GM23338 (cell line): ENCODE measurements around the gene CDH4. TPM values are rescaled to one million over a fixed set of nuclear protein-coding genes. Genes with fewer than 3 reads are reported as not detected.

Experiments used
- ATAC-seq: fragments of 200-7000 bp; cut with Tn5 transposase; 3 replicates; pipeline ENCODE4 v1.9.1; 2020
- DNase-seq: peaks from one replicate; pipeline ENCODE4 v3.0.0-alpha.2; 2015; ENCODE audit warnings: low spot score
- H2AFZ ChIP-seq: fragments of 200-600 bp; sonication (generic); 2 replicates; pipeline ENCODE4 v1.8.0; 2016; ENCODE audit warnings: antibody characterized with exemption, mild to moderate bottlenecking, moderate library complexity
- H3F3A ChIP-seq: fragments of 200-600 bp; sonication (generic); replicated peaks from 2 replicates; pipeline ENCODE4 v1.8.0; 2017; ENCODE audit warnings: antibody characterized with exemption, mixed run types, low read depth
- H3K27ac ChIP-seq: fragments of 200-600 bp; sonication (generic); 2 replicates; pipeline ENCODE4 v1.6.1; 2016; ENCODE audit warnings: low read depth
- H3K27me3 ChIP-seq: fragments of 200-600 bp; sonication (generic); 2 replicates; pipeline ENCODE4 v1.8.0; 2016; ENCODE audit warnings: mild to moderate bottlenecking, mixed run types, moderate library complexity; ENCODE audit not compliant: insufficient read depth
- H3K36me3 ChIP-seq: fragments of 200-600 bp; sonication (generic); 2 replicates; pipeline ENCODE4 v1.8.0; 2016; ENCODE audit warnings: mild to moderate bottlenecking; ENCODE audit not compliant: insufficient read depth
- H3K4me1 ChIP-seq: fragments of 200-600 bp; sonication (generic); 2 replicates; pipeline ENCODE4 v1.8.0; 2016; ENCODE audit warnings: mild to moderate bottlenecking, moderate library complexity; ENCODE audit not compliant: insufficient read depth
- H3K4me2 ChIP-seq: fragments of 200-600 bp; sonication (generic); 2 replicates; pipeline ENCODE4 v1.7.1; 2017; ENCODE audit warnings: mixed run types
- H3K4me3 ChIP-seq: fragments of 200-600 bp; sonication (generic); 2 replicates; pipeline ENCODE4 v1.6.1; 2016; ENCODE audit warnings: mixed run types
- H3K79me2 ChIP-seq: fragments of 200-600 bp; sonication (generic); replicated peaks from 2 replicates; pipeline ENCODE4 v1.8.0; 2017; ENCODE audit warnings: mild to moderate bottlenecking; ENCODE audit not compliant: insufficient read depth
- H3K9me2 ChIP-seq: fragments of 200-600 bp; sonication (generic); 2 replicates; pipeline ENCODE4 v1.8.0; 2017; ENCODE audit not compliant: insufficient read depth
- H4K20me1 ChIP-seq: fragments of 200-600 bp; sonication (generic); replicated peaks from 2 replicates; pipeline ENCODE4 v1.8.0; 2017; ENCODE audit warnings: mild to moderate bottlenecking; ENCODE audit not compliant: insufficient read depth
- H3K27ac Mint-ChIP-seq: 2 replicates; pipeline ENCODE4 v1.8.0; 2020; ENCODE audit warnings: inconsistent platforms, mild to moderate bottlenecking, moderate library complexity, mixed read lengths
- H3K27me3 Mint-ChIP-seq: 3 replicates; pipeline ENCODE4 v1.8.0; 2022; ENCODE audit warnings: low read depth, mild to moderate bottlenecking, moderate library complexity, mixed read lengths, inconsistent platforms; ENCODE audit not compliant: insufficient read depth, poor library complexity
- H3K36me3 Mint-ChIP-seq: 3 replicates; pipeline ENCODE4 v1.8.0; 2021; ENCODE audit warnings: low read depth, mild to moderate bottlenecking, inconsistent platforms, moderate library complexity, mixed read lengths
- H3K4me1 Mint-ChIP-seq: 3 replicates; pipeline ENCODE4 v1.8.0; 2020; ENCODE audit warnings: mild to moderate bottlenecking, inconsistent platforms, mixed read lengths
- H3K4me3 Mint-ChIP-seq: 3 replicates; pipeline ENCODE4 v1.8.0; 2021; ENCODE audit warnings: moderate library complexity, mild to moderate bottlenecking, inconsistent platforms, mixed read lengths
- H3K9me3 Mint-ChIP-seq: 3 replicates; pipeline ENCODE4 v1.8.0; 2020; ENCODE audit warnings: moderate library complexity, mild to moderate bottlenecking, inconsistent platforms, mixed read lengths
- CREB1 ChIP-seq: fragments of 250-450 bp; sonication (Bioruptor Pico); IDR thresholded peaks from 2 replicates; pipeline ENCODE4 v1.5.0; 2020; ENCODE audit warnings: low read depth, mild to moderate bottlenecking, moderate library complexity
- EZH2 ChIP-seq: fragments of 200-600 bp; sonication (generic); IDR thresholded peaks from one replicate; pipeline ENCODE4 v1.8.0; 2017; ENCODE audit warnings: antibody characterized with exemption, mild to moderate bottlenecking, low read depth; ENCODE audit not compliant: unreplicated experiment
- EZH2phosphoT487 ChIP-seq: fragments of 200-600 bp; sonication (generic); IDR thresholded peaks from one replicate; pipeline ENCODE4 v1.8.1; 2018; ENCODE audit warnings: antibody characterized with exemption; ENCODE audit not compliant: unreplicated experiment
- JUNB ChIP-seq: IDR thresholded peaks from one replicate; pipeline ENCODE4 v1.6.1; 2016; ENCODE audit warnings: antibody characterized with exemption; ENCODE audit not compliant: unreplicated experiment
- NANOG ChIP-seq: IDR thresholded peaks from 2 replicates; pipeline ENCODE4 v1.6.1; 2016; ENCODE audit warnings: antibody characterized with exemption, borderline replicate concordance
- POLR2AphosphoS5 ChIP-seq: IDR thresholded peaks from 2 replicates; pipeline ENCODE4 v1.6.1; 2016; ENCODE audit warnings: antibody characterized with exemption, low read depth
- STAT1 ChIP-seq: IDR thresholded peaks from one replicate; pipeline ENCODE4 v1.6.1; 2016; ENCODE audit warnings: antibody characterized with exemption; ENCODE audit not compliant: unreplicated experiment
- ZNF114 ChIP-seq: fragments of 250-450 bp; sonication (Bioruptor Pico); IDR thresholded peaks from 2 replicates; pipeline ENCODE4 v1.5.0; 2020; ENCODE audit warnings: mild to moderate bottlenecking, moderate library complexity
- ZNF331 ChIP-seq: fragments of 250-450 bp; sonication (Bioruptor Pico); IDR thresholded peaks from 2 replicates; pipeline ENCODE4 v1.5.0; 2020; ENCODE audit warnings: low read depth, mild to moderate bottlenecking, moderate library complexity
- polyA plus RNA-seq: library from polyadenylated mRNA; unstranded; fragments of >200 nt; fragmentation: Nextera tagmentation; extraction: Ambion mirVana; gene quantifications from 2 replicates; pipeline ENCODE4 v1.2.1, GENCODE V29; 2016
- total RNA-seq: library from RNA; depleted of rRNA; stranded (reverse); fragments of >200 nt; shearing (Covaris generic); gene quantifications from 2 replicates; pipeline ENCODE4 v1.2.3, GENCODE V29; 2014
- TF ChIP-seq, protein P1 (sequence below): IDR thresholded peaks from one replicate; pipeline ENCODE4 v1.6.1; 2018; ENCODE audit warnings: antibody characterized with exemption; ENCODE audit not compliant: unreplicated experiment
- TF ChIP-seq, protein P2 (sequence below): IDR thresholded peaks from 2 replicates; pipeline ENCODE4 v1.6.1; 2016; ENCODE audit warnings: antibody characterized with exemption
- TF ChIP-seq, protein P3 (sequence below): fragments of 250-450 bp; sonication (Bioruptor Pico); IDR thresholded peaks from 2 replicates; pipeline ENCODE4 v1.5.0; 2020; ENCODE audit warnings: mild to moderate bottlenecking, moderate library complexity
- TF ChIP-seq, protein P4 (sequence below), 2 experiments: fragments of 200-600 bp in 1 of 2; sonication (generic) in 1 of 2; conservative IDR thresholded peaks; 2 replicates each; pipeline versions ENCODE4 v1.5.1 to v1.6.1; 2016 to 2017; ENCODE audit warnings: antibody characterized with exemption in 2 of 2, low read depth in 2 of 2, mild to moderate bottlenecking in 2 of 2, moderate library complexity in 1 of 2

CDH4 gene
- total and polyA plus RNA-seq, 2 experiments from 2014 or later: 1.2 to 4.2 TPM

DNA sequence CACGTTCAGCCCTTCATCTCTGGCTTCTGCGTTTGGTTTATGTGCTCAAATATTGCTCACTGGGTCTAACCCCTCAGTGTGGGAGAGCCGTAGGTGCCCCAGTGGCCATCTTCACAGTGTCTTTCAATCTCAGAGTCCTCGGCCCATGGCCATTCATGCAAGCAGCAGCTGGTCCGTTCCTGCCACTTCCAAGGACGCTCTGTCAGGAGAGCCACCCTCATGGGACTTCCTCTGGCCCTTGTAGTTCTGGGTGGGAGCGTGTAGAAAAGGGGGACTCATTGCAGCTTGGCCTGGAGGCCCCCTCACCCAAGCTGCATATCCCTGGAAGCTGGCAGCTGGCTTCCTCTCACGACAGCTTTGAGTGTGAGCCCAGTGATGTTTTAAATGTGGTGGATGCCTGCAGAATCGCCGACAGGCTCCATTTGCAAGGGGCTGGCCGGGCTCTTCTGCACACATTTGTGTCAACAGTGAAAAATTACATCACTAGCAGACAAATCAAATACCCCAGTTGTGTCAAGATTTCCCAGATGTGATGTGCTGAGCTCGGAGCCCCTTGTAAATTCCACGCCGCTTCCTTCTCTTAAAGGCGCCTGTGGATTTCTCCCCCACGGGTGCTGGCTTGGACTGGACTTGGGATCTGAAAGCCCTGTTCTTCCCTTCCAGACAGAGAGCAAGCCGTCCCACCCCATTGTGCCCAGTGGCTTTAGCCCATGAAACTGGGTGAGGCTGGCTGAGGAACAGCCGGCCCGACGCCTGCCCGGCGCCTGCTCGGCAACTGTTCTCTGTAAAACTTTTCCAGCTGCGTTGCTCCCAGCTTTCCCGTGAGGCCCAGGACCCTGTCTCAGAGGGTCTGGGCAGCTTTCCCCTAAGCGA is 453.6 kb downstream of the CDH4 start:
- Histone ChIP-seq H3K4me2 (no peak overlapping the region), H3K9me2 (no peaks in the 10 kb centered on the region), H3K36me3 (no peaks in the 10 kb centered on the region), H3K27me3 (no peaks in the 10 kb centered on the region), H3K79me2 (no peaks in the 10 kb centered on the region), H3K4me3 (no peak overlapping the region), H2AFZ (no peak overlapping the region), H4K20me1 (no peaks in the 10 kb centered on the region), H3K27ac (no peak overlapping the region), H3K4me1 (no peaks in the 10 kb centered on the region), H3F3A (no peaks in the 10 kb centered on the region)
- Mint-ChIP-seq H3K4me3 (no peak overlapping the region), H3K27ac (no peak overlapping the region), H3K4me1 (no peaks in the 10 kb centered on the region), H3K27me3 (peaks cover 23% of the 10 kb centered on the region), H3K9me3 (no peaks in the 10 kb centered on the region), H3K36me3 (no peaks in the 10 kb centered on the region)
- no peak for TF ChIP-seq EZH2
- TF ChIP-seq, protein P1, sequence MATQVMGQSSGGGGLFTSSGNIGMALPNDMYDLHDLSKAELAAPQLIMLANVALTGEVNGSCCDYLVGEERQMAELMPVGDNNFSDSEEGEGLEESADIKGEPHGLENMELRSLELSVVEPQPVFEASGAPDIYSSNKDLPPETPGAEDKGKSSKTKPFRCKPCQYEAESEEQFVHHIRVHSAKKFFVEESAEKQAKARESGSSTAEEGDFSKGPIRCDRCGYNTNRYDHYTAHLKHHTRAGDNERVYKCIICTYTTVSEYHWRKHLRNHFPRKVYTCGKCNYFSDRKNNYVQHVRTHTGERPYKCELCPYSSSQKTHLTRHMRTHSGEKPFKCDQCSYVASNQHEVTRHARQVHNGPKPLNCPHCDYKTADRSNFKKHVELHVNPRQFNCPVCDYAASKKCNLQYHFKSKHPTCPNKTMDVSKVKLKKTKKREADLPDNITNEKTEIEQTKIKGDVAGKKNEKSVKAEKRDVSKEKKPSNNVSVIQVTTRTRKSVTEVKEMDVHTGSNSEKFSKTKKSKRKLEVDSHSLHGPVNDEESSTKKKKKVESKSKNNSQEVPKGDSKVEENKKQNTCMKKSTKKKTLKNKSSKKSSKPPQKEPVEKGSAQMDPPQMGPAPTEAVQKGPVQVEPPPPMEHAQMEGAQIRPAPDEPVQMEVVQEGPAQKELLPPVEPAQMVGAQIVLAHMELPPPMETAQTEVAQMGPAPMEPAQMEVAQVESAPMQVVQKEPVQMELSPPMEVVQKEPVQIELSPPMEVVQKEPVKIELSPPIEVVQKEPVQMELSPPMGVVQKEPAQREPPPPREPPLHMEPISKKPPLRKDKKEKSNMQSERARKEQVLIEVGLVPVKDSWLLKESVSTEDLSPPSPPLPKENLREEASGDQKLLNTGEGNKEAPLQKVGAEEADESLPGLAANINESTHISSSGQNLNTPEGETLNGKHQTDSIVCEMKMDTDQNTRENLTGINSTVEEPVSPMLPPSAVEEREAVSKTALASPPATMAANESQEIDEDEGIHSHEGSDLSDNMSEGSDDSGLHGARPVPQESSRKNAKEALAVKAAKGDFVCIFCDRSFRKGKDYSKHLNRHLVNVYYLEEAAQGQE: no peak
- TF ChIP-seq POLR2AphosphoS5: no peak
- TF ChIP-seq EZH2phosphoT487: no peak
- TF ChIP-seq CREB1 (CRISPR knock-in tag): no peak
- TF ChIP-seq, protein P2, sequence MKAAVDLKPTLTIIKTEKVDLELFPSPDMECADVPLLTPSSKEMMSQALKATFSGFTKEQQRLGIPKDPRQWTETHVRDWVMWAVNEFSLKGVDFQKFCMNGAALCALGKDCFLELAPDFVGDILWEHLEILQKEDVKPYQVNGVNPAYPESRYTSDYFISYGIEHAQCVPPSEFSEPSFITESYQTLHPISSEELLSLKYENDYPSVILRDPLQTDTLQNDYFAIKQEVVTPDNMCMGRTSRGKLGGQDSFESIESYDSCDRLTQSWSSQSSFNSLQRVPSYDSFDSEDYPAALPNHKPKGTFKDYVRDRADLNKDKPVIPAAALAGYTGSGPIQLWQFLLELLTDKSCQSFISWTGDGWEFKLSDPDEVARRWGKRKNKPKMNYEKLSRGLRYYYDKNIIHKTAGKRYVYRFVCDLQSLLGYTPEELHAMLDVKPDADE: no peak
- TF ChIP-seq, protein P3, sequence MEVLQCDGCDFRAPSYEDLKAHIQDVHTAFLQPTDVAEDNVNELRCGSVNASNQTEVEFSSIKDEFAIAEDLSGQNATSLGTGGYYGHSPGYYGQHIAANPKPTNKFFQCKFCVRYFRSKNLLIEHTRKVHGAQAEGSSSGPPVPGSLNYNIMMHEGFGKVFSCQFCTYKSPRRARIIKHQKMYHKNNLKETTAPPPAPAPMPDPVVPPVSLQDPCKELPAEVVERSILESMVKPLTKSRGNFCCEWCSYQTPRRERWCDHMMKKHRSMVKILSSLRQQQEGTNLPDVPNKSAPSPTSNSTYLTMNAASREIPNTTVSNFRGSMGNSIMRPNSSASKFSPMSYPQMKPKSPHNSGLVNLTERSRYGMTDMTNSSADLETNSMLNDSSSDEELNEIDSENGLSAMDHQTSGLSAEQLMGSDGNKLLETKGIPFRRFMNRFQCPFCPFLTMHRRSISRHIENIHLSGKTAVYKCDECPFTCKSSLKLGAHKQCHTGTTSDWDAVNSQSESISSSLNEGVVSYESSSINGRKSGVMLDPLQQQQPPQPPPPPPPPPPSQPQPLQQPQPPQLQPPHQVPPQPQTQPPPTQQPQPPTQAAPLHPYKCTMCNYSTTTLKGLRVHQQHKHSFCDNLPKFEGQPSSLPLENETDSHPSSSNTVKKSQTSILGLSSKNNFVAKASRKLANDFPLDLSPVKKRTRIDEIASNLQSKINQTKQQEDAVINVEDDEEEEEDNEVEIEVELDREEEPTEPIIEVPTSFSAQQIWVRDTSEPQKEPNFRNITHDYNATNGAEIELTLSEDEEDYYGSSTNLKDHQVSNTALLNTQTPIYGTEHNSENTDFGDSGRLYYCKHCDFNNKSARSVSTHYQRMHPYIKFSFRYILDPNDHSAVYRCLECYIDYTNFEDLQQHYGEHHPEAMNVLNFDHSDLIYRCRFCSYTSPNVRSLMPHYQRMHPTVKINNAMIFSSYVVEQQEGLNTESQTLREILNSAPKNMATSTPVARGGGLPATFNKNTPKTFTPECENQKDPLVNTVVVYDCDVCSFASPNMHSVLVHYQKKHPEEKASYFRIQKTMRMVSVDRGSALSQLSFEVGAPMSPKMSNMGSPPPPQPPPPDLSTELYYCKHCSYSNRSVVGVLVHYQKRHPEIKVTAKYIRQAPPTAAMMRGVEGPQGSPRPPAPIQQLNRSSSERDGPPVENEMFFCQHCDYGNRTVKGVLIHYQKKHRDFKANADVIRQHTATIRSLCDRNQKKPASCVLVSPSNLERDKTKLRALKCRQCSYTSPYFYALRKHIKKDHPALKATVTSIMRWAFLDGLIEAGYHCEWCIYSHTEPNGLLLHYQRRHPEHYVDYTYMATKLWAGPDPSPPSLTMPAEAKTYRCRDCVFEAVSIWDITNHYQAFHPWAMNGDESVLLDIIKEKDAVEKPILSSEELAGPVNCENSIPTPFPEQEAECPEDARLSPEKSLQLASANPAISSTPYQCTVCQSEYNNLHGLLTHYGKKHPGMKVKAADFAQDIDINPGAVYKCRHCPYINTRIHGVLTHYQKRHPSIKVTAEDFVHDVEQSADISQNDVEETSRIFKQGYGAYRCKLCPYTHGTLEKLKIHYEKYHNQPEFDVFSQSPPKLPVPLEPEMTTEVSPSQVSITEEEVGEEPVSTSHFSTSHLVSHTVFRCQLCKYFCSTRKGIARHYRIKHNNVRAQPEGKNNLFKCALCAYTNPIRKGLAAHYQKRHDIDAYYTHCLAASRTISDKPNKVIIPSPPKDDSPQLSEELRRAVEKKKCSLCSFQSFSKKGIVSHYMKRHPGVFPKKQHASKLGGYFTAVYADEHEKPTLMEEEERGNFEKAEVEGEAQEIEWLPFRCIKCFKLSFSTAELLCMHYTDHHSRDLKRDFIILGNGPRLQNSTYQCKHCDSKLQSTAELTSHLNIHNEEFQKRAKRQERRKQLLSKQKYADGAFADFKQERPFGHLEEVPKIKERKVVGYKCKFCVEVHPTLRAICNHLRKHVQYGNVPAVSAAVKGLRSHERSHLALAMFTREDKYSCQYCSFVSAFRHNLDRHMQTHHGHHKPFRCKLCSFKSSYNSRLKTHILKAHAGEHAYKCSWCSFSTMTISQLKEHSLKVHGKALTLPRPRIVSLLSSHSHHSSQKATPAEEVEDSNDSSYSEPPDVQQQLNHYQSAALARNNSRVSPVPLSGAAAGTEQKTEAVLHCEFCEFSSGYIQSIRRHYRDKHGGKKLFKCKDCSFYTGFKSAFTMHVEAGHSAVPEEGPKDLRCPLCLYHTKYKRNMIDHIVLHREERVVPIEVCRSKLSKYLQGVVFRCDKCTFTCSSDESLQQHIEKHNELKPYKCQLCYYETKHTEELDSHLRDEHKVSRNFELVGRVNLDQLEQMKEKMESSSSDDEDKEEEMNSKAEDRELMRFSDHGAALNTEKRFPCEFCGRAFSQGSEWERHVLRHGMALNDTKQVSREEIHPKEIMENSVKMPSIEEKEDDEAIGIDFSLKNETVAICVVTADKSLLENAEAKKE: no peak
- TF ChIP-seq ZNF114 (CRISPR knock-in tag): no peak
- TF ChIP-seq STAT1: no peak
- TF ChIP-seq JUNB: no peak
- no peak for TF ChIP-seq ZNF331
- TF ChIP-seq NANOG: no peak
- TF ChIP-seq, protein P4, sequence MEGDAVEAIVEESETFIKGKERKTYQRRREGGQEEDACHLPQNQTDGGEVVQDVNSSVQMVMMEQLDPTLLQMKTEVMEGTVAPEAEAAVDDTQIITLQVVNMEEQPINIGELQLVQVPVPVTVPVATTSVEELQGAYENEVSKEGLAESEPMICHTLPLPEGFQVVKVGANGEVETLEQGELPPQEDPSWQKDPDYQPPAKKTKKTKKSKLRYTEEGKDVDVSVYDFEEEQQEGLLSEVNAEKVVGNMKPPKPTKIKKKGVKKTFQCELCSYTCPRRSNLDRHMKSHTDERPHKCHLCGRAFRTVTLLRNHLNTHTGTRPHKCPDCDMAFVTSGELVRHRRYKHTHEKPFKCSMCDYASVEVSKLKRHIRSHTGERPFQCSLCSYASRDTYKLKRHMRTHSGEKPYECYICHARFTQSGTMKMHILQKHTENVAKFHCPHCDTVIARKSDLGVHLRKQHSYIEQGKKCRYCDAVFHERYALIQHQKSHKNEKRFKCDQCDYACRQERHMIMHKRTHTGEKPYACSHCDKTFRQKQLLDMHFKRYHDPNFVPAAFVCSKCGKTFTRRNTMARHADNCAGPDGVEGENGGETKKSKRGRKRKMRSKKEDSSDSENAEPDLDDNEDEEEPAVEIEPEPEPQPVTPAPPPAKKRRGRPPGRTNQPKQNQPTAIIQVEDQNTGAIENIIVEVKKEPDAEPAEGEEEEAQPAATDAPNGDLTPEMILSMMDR (conservative IDR thresholded peaks at IDR 0.05; ENCODE audit: low read depth in 2 of 2): no peak
- ATAC-seq (no peak), DNase-seq (no peak)
